Activated naive CD4-positive, alpha-beta T cell treated with anti-CD3 and anti-CD28 coated beads, Interleukin-2, amount 50 U/mL, for 16 hours (primary cell): ENCODE measurements around the gene HSD17B1.

ENCODE experiments used
- DNase-seq: peaks from one replicate; pipeline ENCODE4 v3.0.0-alpha.2; 2020

The HSD17B1 gene

DNA sequence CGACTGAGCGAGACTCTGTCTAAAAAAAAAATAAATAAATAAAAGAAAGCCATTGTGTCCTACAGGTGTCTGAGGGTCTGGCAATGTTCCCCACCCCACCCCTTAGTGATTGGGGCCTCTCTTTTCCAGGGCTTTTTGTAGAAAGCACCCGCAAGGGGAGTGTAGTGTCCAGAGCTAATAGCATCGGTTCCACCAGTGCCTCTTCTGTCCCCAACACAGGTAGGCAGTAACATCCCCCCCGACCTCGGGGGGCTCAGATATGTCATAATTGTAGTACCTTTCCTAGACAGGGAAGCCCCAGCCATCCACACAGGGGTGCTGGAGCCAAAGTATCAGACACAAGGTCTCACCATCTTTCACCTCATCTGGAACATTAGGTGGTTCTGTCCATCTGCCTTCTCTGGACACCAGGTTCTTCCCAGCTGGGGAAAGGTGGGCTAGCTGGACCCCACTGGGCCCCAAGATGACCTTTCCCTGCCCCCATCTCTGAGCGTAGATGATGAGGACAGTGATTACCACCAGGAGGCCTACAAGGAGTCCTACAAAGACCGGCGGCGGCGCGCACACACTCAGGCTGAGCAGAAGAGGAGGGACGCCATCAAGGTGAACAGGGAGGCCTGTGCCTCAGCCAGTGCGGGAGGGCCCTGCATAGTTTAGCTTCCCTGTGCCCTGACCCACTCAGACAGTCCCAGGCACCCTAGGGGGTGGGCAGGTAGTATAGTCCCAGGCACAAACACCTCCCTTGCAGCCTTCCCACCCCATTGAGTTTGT, 15.8 kb downstream of the HSD17B1 start:
- no peak for DNase-seq

DNA sequence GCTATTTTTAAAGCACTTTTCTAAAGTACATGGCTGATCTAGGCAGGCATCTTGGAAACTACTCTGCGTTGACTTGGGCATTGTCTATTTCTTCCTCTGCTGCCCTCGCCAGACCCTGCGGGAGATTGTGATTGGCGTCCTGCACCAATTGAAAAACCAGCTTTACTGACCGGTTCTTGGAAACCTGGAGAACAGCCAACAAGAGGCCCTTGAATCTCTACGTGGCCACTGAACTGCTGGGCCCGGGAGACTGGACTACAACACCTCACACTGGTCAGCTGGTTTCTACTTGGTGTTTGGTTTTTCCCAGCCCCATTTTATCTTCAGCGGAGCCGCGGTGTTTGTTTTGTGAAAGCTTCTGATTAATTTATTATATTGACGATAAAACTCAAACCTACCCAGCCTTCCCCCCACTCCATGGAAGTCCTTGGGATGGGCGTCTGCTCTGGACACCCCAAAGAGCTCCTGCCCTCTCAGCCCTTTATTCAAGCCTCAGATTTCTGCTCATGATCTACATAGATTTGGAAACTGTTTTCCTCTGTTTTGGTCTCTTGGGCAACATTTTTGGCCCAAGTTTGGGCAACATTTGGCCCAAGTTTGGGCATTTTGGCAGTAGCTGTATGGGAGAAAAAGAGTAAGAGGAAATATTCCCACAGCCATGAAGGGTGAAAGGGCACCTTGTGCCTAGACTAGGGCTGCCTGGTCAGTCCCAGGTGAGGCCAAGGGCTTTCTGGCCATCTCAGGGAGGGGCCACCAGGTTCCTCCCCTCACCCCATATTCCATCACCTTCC, 18.9 kb downstream of the HSD17B1 start:
- DNase-seq: no peak

DNA sequence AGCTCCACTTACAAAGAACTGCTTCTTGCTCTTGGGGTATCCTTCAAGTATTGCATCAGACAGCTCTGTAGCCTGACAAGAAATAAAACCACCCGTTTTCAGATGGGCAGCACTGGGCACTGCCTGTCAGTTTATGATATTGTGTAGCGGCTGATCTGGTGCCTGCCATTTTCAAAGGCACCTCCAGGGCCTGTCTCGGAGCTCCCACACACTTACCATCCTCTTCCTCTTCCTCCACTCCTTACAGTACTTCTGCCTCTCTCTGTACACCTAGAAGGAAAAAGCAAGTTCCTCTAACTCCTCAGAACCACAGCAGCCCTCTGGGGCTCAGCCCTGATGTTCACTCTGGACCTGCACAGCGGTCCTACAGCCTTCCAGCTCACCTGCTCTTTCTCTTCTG, 20.4 kb downstream of the HSD17B1 start:
- no peak for DNase-seq

DNA sequence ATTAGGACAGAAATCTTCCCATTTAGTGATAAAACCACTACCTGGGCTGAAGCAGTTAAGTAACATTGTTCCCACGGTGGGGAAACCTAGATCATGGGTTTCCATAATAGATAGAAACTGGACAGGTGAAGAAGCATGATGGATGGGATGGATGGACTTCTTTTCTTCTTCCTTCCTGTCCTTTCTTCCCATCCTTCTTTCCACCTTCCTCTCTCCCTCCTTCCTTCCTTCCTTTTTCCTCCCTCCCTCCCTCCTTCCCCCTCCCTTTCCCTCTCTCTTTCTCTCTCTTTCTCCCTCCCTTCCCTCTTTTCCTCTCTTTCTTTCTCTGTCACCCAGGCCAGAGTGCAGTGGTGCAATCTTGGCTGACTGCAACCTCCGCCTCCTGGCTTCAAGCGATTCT, 21.7 kb downstream of the HSD17B1 start:
- no peak for DNase-seq

DNA sequence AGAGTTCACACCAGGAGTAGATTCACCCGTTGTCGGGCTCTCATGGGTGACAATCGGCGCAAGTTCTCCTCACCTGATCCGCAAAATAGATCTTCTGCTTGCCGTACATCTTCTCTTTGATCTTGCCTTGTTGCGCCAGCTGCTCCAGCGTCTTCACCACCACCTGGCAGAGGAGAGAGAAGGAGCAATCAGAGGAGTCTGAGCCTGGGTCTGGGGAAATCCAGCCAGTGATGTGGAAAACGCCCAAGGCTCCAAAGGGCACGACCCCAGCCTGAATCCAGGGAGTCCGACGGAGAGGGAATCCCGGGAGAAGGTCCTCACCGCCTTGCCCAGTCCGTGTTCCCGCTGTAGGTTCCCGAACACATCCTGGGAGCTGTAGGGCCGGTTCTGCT, 24.4 kb downstream of the HSD17B1 start:
- no peak for DNase-seq

DNA sequence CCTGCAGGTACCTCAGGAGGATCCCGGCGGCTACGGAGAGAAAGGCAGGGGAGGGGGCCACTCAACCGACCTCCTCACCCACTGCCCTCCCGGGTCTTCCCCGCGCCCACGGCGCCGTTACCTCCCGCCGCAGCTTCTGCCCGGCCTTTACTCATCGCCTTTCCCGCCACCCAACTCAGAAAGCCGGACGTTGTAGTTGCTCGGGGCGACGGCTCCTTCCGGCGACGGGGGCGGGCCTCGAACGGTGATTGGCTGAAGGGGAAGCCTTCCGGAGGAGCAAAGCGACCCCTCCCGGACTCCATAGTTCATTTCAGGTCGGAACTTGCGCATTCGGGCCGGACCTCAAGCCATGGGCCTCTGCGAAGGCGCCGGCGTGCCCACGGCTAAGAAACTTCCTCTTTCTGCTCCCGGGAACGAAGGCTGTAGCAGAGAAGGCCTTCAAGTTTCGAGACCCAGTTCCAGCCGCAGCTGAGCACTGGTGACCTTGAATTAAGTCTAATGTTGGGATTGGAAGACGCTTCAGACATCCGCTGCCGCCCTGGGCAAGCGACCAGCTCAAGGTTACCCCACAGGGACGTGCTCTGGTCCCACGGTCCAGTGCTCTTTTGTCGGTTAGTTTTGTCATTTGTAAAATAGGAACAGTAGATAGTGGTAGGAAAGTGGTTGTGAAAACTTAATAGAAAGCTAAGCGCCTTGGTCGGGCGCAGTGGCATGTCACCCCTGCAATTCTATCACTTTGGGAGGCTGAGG, 25.0 kb downstream of the HSD17B1 start, which contains the start of gene PSMC3IP:
PSMC3IP (minus strand) TSS at position 198 of the 750 bp plus-strand sequence; CDS start at position 155, 43 bp downstream.
- peak; percentile 92 for DNase-seq

DNA sequence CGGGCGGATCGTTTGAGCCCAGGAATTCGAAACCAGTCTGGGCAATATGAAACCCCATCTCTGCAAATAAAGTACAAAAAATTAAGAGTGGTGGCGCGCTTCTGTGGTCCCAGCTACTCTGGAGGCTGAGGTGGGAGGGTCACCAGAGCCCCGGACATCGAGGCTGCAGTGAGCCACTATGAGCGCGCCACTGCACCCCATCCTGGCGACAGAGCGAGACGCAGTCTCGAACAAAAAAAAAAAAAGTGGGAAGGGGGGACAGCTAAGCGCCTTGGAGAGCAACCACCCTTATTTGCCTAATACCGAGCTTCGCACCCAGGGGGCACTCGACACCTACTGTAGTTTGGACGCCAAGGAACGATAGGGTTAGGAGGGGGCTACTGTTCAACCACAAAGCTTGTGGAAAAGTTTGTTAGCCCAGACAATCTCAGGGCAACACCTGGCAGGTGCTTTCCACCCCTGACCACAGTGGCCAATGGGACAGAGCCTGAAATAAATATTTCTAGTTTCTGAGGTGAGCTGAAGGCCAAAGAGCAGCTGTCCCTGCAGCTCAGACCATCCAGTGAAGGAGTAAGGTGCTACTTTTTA, 25.7 kb downstream of the HSD17B1 start:
- peak; percentile 78 for DNase-seq

DNA sequence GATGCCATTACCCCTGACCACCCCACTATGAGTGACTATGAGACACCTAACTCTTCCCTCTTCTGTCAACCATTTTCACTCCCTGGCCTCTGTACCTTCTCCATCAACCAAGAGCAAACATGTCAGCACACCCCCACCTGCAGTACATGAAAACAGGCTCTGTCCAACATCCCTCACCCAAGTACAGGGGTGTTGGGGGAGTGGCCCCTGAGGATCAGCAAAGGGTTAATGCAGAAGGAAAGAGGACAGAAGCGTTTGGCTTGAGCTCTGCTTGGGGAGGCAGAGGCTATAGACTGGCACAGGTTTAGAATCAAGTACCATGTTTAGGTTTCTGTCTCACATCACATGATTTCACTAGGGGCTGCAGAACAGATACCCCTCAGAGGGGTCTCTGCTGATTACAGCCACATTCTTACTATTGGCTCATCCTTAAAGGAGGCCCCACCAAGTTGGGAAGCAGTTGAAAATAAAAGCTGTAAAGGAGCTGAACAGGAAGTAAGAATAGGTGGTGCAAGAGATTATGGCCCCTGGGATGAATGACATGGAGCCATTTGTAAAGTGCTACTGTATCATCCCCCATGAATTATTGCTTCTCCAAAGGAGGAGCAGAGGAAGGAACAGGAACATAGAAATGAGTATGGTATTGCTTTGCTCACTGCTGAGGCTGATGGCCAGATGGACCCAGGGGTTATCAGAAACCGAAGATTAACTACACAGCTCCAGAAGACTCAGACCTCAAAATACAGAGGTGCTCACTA, 27.2 kb downstream of the HSD17B1 start:
- DNase-seq: no peak

DNA sequence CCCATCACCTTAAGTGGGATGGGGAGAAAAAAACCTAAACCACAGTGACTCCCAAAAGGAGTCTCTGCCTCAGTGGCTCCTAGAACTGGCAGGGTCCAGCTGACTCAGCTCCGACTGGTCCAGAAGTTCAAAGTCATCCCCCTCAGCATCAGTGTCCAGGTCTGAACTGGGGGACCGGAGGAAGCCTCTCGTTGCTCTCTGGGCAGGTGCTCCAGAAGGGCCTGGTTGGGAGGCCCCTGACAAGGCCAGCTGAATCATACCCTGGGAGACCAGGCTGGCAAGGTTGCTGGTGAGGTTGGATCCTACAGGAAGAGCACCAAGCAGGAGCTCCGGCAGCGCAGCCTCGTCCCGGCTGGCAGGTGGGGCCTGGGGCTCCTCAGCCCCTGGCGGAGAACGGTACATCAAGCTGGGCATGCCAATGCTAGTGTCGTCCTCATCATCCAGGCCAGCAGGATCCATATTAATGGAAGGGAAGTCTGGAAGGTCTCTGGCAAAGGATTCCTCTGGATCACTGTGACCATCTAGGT, 29.1 kb downstream of the HSD17B1 start:
- DNase-seq: no peak

DNA sequence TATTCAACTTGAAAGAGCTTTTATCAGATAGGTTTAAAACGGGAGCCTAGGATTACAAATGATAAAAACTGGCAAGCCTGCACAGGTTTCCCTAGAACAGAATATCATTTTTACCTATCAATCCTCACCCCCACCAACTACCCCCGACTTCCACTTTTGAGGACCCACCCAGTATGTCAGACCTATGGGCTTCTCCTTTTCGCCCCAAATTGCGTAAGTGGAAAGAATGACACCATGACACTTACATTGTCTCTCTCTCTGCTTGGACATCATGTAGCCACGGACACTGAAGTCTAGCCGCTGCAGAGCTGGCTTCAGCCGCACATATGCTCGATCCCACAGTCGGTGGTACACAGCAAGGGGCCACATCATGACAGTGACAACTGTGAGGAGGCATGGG, 32.2 kb downstream of the HSD17B1 start:
- no peak for DNase-seq

DNA sequence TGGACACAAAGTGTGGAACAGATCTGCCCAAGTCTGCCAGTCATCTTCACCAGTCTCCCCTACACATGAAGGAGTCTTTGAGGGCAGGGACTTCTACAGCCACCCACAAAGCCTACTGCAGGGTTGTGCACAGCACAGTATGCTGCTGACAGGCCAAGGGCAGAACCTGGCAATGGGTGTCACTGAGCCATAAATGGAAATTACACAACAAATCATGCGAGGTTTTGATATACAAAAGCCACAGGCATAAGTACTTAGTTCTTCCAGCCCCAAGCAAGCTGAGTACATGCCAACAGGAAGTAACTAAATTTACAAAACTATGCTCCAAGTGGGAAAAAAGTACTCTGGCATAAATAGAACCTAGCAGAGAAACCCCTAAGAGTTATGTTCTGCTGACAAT, 32.6 kb downstream of the HSD17B1 start:
- DNase-seq: no peak

DNA sequence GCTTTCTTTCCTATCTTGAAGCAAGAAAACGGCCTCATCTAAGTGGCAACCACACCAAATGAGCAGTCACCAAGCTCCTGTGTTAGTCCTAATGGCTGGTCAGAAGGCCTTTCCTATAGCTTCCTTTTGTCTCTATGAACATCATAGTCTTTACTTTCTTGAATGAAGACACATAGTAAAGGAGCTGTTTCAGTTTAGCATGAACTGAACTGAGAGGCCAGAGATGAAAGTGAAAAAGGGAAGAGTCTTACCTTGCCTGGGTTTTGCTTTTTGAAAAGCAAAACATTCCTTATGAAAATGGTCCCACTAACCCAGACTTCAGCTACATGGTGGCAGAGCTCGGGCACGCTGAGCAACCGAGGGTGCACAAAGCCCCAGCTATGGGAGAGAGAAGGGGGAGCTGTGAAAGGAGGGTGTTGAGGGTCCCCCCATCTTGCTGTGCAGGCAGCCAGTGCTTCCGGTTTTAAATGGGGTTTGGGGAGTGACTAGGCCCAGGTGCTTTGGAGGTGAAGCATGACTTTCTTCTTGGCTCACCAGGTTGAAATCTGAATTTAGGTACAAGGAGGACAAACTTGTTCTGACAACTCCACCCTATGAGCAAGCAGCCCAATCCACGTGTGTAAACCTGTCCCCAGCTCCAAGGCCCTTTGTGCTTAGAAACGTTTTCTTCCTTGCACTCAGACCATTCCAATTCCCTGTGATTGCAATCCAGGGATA, 33.9 kb downstream of the HSD17B1 start:
- DNase-seq: no peak

DNA sequence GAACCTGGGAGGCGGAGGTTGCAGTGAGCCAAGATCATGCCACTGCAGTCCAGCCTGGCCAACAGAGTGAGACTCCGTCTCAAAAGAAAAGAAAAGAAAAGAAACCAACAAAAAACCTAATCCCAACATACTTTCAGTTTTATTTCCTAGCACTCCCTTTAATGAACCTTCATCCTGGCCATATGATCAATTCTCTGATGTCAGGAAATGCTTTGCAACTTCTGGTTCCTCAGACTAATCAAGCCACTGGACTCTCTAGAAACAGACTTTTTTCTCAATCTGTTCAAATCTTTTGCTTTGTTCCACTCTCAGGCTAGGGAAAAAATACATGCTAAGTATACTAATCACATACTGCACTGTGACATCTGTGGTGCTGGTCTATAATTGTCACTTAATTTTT, 38.2 kb downstream of the HSD17B1 start:
- DNase-seq: no peak

DNA sequence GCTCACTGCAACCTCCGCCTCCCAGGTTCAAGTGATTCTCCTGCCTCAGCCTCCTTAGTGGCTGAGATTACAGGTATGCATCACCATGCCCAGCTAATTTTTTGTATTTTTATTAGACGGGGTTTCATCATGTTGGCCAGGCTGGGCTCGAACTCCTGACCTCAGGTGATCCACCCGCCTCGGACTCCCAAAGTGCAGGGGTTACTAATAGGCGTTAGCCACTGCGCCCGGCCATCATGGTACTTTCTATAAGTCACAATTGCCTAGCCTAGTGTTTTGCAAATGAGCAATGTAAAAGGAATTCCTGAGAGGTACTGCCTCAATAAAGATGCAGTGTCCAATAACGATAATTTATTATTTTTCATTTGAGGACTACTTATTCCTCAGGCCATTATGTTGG, 38.7 kb downstream of the HSD17B1 start:
- no peak for DNase-seq

DNA sequence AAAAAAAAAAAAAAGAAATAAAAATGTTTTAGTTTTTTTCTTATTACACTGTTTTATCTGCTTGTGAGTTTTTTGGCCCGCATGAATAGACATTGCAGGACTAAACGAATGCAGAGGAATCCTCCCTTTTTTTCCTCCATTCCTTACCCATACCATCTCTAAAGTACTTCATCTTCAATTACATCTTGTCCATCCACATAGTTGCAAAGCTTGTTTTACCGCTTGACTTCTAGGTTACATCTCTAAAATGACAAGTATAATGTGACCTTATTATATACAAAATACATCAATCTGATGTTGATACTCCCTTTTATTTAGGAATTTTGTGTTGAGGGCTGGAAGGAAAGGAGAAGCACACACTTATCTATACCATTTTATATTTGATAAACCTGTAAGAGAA, 43.7 kb downstream of the HSD17B1 start:
- DNase-seq: no peak

DNA sequence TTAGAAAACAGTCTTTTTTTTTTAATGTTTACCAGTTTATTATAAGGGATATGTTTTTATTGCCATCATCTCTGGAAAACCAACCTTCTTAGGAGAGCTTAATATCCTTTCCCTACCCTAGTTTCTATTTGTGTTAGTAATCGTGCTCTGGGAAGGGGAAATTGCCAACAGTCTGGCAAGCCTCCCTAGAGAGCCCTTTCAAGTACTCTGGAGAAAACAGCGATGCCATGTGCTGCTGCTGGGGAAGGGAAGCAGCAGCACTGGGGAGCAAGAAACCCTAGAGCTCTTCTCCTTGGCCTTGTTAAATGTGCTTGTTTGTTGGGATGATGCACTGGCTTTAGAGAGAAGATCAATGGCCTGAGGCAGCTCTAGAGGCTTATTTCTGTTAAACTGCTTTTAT, 46.2 kb downstream of the HSD17B1 start:
- DNase-seq: no peak

DNA sequence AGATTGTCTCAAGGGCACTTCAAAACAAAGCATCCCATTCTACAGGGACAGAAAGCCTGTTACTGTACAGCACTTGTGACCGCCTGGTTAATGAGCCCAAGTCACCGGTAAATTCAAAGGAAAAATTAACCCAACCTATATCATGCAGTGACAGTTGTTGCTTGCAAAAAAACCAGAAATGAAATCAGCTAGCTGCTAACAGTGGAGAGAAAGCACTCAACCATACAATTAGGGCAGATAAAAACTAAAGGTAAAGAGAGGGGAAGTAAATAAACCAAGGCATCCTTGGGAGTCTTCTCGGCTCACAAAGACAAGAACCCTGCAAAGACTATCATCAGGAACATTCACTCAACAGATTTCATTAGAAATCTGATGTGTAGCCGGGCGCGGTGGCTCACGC, 50.6 kb downstream of the HSD17B1 start:
- DNase-seq: no peak
